Activated naive CD8-positive, alpha-beta T cell (primary cell): ENCODE results near the gene LRRC63.

Experiments used
- H3K27ac Mint-ChIP-seq: one replicate; pipeline ENCODE4 v1.8.0; 2021; ENCODE audit warnings: mixed read lengths
- H3K27me3 Mint-ChIP-seq: one replicate; pipeline ENCODE4 v1.8.0; 2021; ENCODE audit warnings: mixed read lengths
- H3K36me3 Mint-ChIP-seq: one replicate; pipeline ENCODE4 v1.8.0; 2021; ENCODE audit warnings: mixed read lengths
- H3K4me1 Mint-ChIP-seq: one replicate; pipeline ENCODE4 v1.8.0; 2021; ENCODE audit warnings: low read depth, mixed read lengths
- H3K4me3 Mint-ChIP-seq: one replicate; pipeline ENCODE4 v1.8.0; 2021; ENCODE audit warnings: mild to moderate bottlenecking, mixed read lengths
- H3K9me3 Mint-ChIP-seq: one replicate; pipeline ENCODE4 v1.8.0; 2021; ENCODE audit warnings: low read depth, mixed read lengths

Gene LRRC63

GRCh38 chr13:46173656-46174055, 38.1 kb upstream of the LRRC63 start:
- H3K4me1 Mint-ChIP-seq, result peaks cover 97% of the 10 kb centered on the region
- no peaks in the 10 kb centered on the region for H3K27me3 Mint-ChIP-seq
- peak overlapping the region; percentile 97 for H3K4me3 Mint-ChIP-seq
- no peaks in the 10 kb centered on the region for H3K9me3 Mint-ChIP-seq
- peak overlapping the region; percentile 96 for H3K27ac Mint-ChIP-seq
- peaks cover 23% of the 10 kb centered on the region for H3K36me3 Mint-ChIP-seq

DNA sequence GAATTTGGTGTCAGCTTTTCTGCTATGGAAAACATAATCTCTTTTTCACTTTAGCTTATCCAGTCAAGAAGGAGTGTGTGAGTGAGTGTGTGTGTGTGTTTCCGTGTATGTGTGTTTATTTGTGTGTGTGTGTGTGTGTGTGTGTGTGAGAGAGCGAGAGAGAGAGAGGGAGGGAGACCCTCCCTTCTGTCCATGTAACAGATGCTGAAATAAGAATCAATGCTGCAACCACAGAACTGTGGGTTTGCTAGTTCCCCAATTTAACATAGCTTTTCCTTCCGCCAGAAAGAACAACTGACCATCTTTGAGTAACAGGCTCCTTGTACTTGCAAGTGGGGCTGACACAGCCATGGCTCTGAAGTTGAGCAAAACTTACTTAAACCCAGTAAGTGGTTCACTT, 35.0 kb upstream of the LRRC63 start:
- H3K27me3 Mint-ChIP-seq, result no peaks in the 10 kb centered on the region
- H3K9me3 Mint-ChIP-seq, result no peaks in the 10 kb centered on the region
- H3K36me3 Mint-ChIP-seq, result peaks cover 21% of the 10 kb centered on the region
- H3K4me1 Mint-ChIP-seq, result peaks cover 72% of the 10 kb centered on the region
- peak overlapping the region; percentile 96 for H3K27ac Mint-ChIP-seq
- H3K4me3 Mint-ChIP-seq, result peak overlapping the region; percentile 97

GRCh38 chr13:46178143-46178542, 33.6 kb upstream of the LRRC63 start:
- no peaks in the 10 kb centered on the region for H3K27me3 Mint-ChIP-seq
- peaks cover 20% of the 10 kb centered on the region for H3K36me3 Mint-ChIP-seq
- H3K27ac Mint-ChIP-seq, result peak overlapping the region; percentile 96
- H3K4me3 Mint-ChIP-seq, result peak overlapping the region; percentile 97
- H3K4me1 Mint-ChIP-seq, result peaks cover 70% of the 10 kb centered on the region
- H3K9me3 Mint-ChIP-seq, result no peaks in the 10 kb centered on the region

- H3K9me3 Mint-ChIP-seq, result no peaks in the 10 kb centered on the region
- peak overlapping the region; percentile 96 for H3K27ac Mint-ChIP-seq
- peak overlapping the region; percentile 97 for H3K4me3 Mint-ChIP-seq
- H3K36me3 Mint-ChIP-seq, result peaks cover 19% of the 10 kb centered on the region
- no peaks in the 10 kb centered on the region for H3K27me3 Mint-ChIP-seq
- peaks cover 70% of the 10 kb centered on the region for H3K4me1 Mint-ChIP-seq
Observed at GRCh38 chr13:46178821-46179220, 32.9 kb upstream of the LRRC63 start.

DNA sequence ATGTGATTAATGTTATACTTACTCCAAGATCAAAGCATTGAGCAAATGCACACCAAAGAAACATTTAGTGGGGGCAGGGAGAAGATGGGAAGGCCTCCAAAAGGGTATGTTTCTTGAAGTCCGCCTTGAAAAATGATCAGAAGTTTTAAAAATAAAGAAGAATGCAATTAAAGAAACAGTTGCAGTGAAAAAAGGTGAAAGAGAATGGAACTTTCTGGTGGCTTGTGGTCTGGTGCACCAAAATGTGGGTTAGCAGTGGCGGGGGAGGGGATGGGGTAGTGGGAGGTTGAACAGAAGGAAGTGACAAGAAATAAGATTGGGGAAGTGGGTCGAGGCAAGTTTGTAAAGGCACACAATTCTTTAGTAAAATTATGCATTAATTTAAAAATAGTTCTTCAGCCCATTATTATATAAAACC, 32.2 kb upstream of the LRRC63 start:
- peak overlapping the region; percentile 96 for H3K27ac Mint-ChIP-seq
- H3K9me3 Mint-ChIP-seq, result no peaks in the 10 kb centered on the region
- H3K27me3 Mint-ChIP-seq, result no peaks in the 10 kb centered on the region
- peaks cover 19% of the 10 kb centered on the region for H3K36me3 Mint-ChIP-seq
- peak overlapping the region; percentile 97 for H3K4me3 Mint-ChIP-seq
- H3K4me1 Mint-ChIP-seq, result peaks cover 68% of the 10 kb centered on the region

GRCh38 chr13:46179969-46180763, 31.6 kb upstream of the LRRC63 start:
- Mint-ChIP-seq H3K4me3 (peak overlapping the region; percentile 97), H3K27ac (peak overlapping the region; percentile 93), H3K9me3 (no peaks in the 10 kb centered on the region), H3K36me3 (peaks cover 19% of the 10 kb centered on the region), H3K27me3 (no peaks in the 10 kb centered on the region), H3K4me1 (peaks cover 68% of the 10 kb centered on the region)

- Mint-ChIP-seq H3K27ac (peak overlapping the region; percentile 93), H3K4me1 (peaks cover 58% of the 10 kb centered on the region), H3K9me3 (no peaks in the 10 kb centered on the region), H3K27me3 (no peaks in the 10 kb centered on the region), H3K36me3 (peaks cover 18% of the 10 kb centered on the region), H3K4me3 (peak overlapping the region; percentile 97)
Observed at GRCh38 chr13:46181377-46181839, 30.3 kb upstream of the LRRC63 start.

DNA sequence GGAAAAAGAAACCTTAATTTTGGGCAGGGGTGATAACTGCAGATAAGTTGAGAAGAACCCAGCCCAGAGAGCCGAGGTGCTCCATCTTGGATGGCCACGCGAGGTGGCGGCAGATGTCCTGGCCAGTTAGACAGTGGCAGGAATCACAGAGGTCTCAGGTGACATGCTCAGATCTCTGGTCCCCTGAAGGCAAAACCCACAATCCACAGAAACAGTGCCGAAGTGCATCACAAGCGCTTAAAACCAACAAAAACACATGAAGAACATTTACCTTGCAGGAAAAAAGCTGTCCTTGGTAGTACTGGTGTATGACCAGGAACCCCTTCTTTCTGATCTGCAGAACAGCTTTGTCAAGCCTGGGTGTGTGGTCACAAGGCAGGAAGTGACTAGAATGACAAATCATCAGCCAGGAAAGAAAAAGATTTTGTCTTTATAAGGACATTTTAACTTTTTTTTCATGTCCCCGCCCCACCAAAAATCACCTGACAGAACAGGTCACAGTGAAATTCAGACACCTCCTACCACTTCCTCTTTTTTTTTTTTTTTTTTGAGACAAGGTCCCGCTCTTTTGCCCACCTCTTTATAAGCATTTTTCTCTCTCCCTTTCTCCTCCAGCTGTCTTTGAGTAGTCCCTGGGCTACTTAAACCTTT, 29.8 kb upstream of the LRRC63 start, which contains the start of gene LCP1:
LCP1 (minus strand) TSS at position 338 of the 651 bp plus-strand sequence. CDS start 22,515 bp downstream, outside the sequence.
- Mint-ChIP-seq H3K27me3 (no peaks in the 10 kb centered on the region), H3K4me1 (peaks cover 53% of the 10 kb centered on the region), H3K4me3 (peak within 1 kb of the TSS; percentile 97)

GRCh38 chr13:46182491-46182877, 29.2 kb upstream of the LRRC63 start:
- Mint-ChIP-seq H3K36me3 (peaks cover 10% of the 10 kb centered on the region), H3K9me3 (no peaks in the 10 kb centered on the region), H3K27ac (peak overlapping the region; percentile 93), H3K4me3 (peak overlapping the region; percentile 97), H3K4me1 (peaks cover 49% of the 10 kb centered on the region), H3K27me3 (no peaks in the 10 kb centered on the region)

More for the DNA sequence above, 29.8 kb upstream of the LRRC63 start, which contains the start of gene LCP1:
- no peaks in the 10 kb centered on the region for H3K9me3 Mint-ChIP-seq
- H3K27ac Mint-ChIP-seq, result peak within 1 kb of the TSS; percentile 93
- peaks cover 13% of the 10 kb centered on the region for H3K36me3 Mint-ChIP-seq

DNA sequence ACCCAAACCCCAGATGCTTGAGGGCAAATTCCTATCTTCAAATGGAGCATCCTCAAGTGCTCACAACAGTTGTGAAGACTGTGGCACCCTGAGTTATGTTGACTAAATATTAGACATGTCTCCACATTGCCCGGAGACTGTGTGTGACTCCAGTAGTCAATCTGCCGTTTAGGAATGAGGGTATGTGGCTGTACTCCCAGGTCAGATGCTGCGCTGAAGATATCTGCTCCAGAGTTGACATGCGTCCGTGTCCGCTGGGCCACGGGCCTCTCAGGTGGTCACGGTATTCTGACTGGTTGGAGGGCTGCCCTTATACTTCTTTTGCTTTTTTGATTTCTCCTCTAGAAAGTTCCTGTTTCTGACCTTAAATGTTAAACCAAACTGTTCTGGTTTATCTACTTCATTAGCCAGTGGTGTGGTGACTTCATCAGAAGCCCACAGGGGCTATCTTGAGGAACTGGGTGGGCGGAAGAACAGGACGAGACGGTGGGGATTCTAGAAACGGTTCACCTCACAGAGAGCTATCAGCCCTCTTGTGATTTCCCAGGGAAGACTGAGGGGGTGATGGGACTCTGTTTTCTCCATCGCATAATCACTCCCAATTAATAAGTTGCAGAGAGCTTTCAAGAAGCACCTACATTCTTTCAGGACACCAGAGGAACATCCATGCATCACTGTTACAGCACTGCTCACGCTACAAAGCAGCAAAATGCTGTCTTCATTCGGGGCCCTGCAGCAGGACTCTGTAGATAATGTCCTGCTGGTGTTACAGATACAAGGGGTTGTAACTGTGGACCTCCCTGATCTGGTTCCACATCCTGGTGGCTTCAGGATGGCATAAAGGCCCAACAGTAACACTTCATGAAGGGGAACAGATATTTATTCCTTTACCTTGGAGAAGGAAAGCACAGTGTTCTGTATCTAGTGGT, 28.4 kb upstream of the LRRC63 start:
- Mint-ChIP-seq H3K4me1 (peaks cover 41% of the 10 kb centered on the region), H3K9me3 (no peaks in the 10 kb centered on the region), H3K27me3 (no peaks in the 10 kb centered on the region), H3K27ac (peak overlapping the region; percentile 93), H3K36me3 (peaks cover 3% of the 10 kb centered on the region), H3K4me3 (peak overlapping the region; percentile 97)

DNA sequence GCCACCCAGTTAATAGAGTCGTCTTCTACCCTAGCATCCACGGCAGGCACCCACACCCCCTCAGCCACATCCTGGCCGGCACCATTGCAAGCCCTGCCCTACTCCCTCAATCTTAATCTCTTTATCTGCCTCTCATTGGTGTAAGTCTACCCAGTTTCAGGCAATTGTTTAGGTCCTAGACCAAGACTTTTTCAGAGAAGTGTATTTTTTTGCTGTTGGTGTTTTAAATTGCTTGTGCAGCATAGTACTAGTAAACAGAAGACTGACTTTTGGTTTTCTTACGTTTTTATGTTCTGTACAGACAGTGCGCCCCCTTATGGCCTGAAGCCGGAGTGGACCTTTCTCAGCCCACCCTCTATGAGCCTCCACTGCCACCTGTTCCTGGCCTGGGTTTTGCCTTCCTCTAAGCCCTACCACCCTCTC, 27.4 kb upstream of the LRRC63 start:
- Mint-ChIP-seq H3K36me3 (peaks cover 2% of the 10 kb centered on the region), H3K27ac (peak overlapping the region; percentile 93), H3K9me3 (no peaks in the 10 kb centered on the region), H3K4me3 (peak overlapping the region; percentile 97), H3K4me1 (peaks cover 35% of the 10 kb centered on the region), H3K27me3 (no peaks in the 10 kb centered on the region)

- H3K27ac Mint-ChIP-seq, result peak overlapping the region; percentile 93
- no peaks in the 10 kb centered on the region for H3K9me3 Mint-ChIP-seq
- H3K4me1 Mint-ChIP-seq, result peaks cover 33% of the 10 kb centered on the region
- no peaks in the 10 kb centered on the region for H3K27me3 Mint-ChIP-seq
- peaks cover 2% of the 10 kb centered on the region for H3K36me3 Mint-ChIP-seq
- H3K4me3 Mint-ChIP-seq, result no peak overlapping the region
Observed at GRCh38 chr13:46185634-46186033, 26.1 kb upstream of the LRRC63 start.

DNA sequence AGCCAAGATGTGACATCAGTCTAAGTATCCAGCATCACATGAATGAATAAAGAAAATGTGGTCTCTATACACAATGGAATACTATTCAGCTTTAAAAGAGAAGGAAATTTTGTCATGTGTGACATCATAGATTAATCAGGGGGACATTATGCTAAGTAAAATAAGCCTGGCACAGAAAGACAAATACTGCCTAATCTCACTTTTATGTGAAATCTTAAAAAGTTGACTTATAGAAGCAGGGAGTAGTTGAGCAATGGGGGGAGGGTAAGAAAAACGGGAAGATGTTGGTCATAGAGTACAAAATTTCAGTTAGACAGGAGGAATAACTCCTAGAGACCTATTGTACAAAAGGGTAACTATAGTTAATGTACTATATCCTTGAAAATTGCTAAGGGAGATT, 19.3 kb upstream of the LRRC63 start:
- Mint-ChIP-seq H3K36me3 (peaks cover 2% of the 10 kb centered on the region), H3K4me3 (no peak overlapping the region), H3K9me3 (no peaks in the 10 kb centered on the region), H3K27ac (no peak overlapping the region), H3K27me3 (no peaks in the 10 kb centered on the region), H3K4me1 (no peaks in the 10 kb centered on the region)

DNA sequence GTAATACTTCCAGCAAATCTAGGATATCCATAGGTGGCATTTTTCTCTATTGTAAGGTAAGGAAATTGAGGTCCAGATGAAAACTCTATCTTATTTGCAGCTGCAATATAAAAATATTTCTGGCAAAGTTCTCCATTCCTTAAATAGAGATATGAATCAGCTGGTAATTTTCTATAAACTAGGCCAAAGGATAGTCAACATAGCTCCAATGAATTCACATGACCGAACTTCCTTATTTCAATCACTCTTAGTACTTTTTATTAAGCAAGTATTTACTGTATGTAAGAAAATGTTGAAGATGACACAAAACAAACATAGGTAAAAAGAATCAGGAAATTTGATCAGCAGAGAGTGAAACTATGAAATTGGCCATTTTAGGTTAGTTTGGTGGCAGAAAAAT, 16.7 kb upstream of the LRRC63 start:
- no peaks in the 10 kb centered on the region for H3K27me3 Mint-ChIP-seq
- H3K27ac Mint-ChIP-seq, result no peak overlapping the region
- peaks cover 2% of the 10 kb centered on the region for H3K36me3 Mint-ChIP-seq
- peaks cover 7% of the 10 kb centered on the region for H3K4me1 Mint-ChIP-seq
- no peak overlapping the region for H3K4me3 Mint-ChIP-seq
- H3K9me3 Mint-ChIP-seq, result no peaks in the 10 kb centered on the region
